OCI-LY1 (cell line): ENCODE measurements around the gene KIF19.

Experiments
- CTCF ChIP-seq: fragments of 200-600 bp; sonication (generic), shearing (Covaris generic); IDR thresholded peaks from 2 replicates; pipeline ENCODE4 v1.5.1; 2017; ENCODE audit warnings: mild to moderate bottlenecking, antibody characterized with exemption, low read length, moderate library complexity, mixed read lengths
- EZH2 ChIP-seq: fragments of 200-600 bp; sonication (generic), shearing (Covaris generic); IDR thresholded peaks from 2 replicates; pipeline ENCODE4 v1.8.0; 2017; ENCODE audit warnings: borderline replicate concordance, mixed run types, mild to moderate bottlenecking, antibody characterized with exemption, low read length, moderate library complexity, mixed read lengths

GRCh38 chr17:74296548-74296936 is 29.5 kb upstream of the KIF19 start:
- TF ChIP-seq CTCF (peak; percentile 43), EZH2 (no peak)
